DMS53 treated with DMSO at 0.1 percent for 48 hours (cell line): Measurements from ENCODE around the gene TREM1.
"Not testable (repeated sequence)": the region's sequence is repeated elsewhere in the genome, so short reads cannot be mapped to it uniquely, and the experiment has no call there.

Experiments used
- DNase-seq: peaks from one replicate; lab custom pipeline; 2025; ENCODE audit not compliant: unreplicated experiment; lab: John Stamatoyannopoulos, UW

Gene TREM1

DNA sequence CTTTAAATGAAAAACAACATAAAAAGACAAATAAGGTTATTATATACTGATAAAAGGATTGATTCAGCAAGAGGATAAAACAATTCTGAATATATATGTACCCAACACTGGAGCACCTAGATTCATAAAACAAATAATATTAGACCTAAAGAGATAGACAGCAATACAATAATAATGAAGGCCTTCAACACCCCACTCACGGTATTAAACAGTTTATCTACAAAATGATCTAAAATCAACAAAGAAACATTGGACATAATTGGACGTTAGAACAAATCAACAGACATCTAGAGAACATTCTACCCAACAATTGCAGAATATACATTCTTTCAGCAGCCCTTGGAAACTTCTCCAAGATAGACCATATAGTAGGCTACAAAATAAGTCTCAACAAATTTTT, 24.1 kb downstream of the TREM1 start:
- no peak for DNase-seq

DNA sequence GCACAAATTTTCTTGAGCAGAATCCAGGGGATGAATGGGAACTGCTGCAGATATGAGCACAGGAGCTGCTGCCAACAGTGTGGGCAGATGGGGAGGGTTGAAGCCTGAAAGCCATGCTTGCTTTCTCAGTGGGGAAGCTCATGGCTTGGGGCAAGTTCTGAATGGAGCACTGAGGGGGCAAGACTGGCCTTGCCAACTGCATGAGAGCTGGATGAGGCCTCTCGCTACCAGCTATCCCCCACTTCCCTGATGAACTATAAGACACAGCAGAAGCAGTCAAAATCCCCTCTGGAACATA, 28.3 kb downstream of the TREM1 start:
- DNase-seq, result no peak

GRCh38 chr6:41257369-41258195, 28.9 kb downstream of the TREM1 start:
- peak; percentile 64 for DNase-seq

DNA sequence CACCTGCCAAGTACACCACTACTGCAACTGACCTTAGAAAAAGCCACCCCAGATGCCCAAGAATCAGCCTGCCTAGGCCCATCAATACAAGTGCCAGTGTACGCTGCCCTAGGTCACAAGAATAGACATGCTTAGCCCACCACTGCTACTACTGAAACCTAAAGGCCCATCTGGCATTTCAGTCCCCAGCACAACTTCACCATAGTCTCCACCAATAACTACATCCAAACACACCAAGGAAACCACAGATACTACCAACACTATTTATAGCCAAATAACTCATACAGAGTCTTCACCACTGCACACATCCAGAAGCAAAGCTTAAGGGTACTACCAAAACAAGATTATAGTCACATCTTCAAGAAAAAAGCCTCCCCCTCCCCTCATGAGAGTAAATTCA, 30.1 kb downstream of the TREM1 start:
- no peak for DNase-seq

DNA sequence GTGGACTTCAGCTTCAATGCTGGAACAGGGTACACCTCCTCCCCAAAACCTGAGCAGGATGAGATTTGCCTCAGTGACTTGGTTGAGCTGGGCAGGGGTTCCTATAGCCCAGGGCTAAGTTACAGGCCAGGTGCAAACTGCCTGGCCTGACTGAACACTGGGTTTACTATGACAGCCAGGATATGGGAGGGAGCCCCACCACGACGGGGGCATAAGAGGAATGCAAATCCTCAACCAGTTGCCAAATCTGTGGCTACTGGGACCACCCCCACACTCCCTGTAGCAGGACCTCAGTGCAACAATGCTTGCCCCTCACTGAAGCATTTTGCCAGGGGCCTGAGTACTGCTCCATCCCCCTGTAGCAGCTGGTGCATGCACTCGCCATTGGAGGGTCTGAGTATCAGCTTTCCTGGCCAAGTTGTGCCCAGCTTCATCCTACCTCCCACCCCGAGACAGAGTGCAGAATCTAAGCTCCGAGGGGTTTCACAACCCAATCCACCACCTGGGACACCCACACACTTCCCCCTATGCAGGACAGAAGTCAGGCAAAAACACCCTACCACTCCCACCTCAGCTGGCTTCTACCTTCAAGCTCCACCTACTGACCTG, 30.7 kb downstream of the TREM1 start:
- DNase-seq, result no peak

GRCh38 chr6:41255110-41255509, 31.4 kb downstream of the TREM1 start:
- no peak for DNase-seq

DNA sequence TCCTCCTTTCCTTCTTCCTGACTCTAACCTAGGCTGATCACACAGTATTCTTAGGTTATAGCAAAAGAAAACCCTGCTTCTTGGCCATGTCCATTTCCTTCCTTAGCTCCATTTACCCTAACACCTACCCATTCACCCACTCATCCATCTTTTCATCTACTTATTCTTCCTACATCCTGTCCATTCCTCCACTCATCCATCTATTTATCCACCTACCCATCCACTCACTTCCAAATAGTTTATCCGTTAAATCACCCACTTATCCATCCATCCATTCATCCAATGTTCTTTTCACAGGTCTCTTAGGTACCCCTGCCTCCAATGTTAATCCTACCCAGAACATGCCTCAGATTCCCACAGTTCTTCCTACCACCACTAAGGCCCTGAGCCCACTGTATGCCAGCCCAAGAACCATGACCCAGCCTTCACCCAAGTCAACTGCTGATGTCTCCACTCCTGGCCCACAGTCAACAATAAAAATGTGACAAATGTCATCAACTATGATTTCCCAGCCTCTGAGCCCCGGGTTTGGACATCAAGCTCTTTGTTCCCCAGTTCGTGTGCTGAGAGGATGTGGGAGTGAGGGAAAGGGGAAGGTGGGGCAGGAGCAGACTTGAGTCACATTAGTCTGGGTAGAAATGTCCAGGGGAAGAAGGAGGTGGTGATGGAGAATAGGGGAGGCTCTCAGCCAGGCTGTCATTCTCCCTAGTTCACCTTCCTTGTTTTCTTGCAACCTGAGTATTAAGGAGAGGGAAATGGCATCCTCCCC, 33.9 kb downstream of the TREM1 start:
- no peak for DNase-seq

DNA sequence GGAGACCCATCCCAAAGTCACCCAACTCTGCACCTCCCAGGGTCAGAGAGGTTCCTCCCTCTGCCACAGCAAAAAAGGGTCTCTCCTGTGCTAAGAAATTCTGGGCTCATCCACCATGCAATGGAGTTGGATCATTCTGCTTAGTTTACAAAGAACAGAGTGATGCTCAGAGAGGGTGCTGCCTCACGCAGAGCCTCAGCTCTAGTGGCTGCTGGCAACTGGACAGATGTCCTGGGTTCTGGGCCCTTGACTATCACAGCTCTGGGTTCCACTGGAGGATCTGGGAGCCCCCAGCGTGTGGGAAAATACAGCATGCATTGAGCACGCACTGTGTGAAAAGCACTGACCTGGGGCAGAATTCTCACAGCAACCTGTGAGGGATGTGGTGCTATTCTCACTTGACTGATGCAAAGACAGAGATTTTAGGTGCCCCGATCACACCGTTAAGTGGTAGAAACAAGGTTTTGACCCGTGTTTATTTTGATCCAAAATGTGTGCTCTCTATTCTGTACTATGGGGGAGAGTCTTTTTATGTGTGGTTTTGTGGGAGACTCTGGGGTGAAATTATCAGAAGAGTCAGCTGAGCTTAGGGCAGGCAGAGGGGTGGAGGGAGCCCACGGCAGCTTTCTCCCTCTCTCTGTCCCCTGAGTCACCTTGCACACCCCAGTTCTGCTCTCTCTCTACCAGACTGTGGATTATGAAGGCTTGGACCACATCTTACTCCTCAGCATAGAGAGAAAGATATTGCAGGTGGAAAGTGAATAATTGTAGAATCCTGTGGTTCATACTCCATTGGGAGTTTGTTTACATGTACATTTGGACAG, 38.4 kb downstream of the TREM1 start:
- no peak for DNase-seq

- DNase-seq, result no peak
Measured at GRCh38 chr6:41247288-41247865, 39.1 kb downstream of the TREM1 start.

DNA sequence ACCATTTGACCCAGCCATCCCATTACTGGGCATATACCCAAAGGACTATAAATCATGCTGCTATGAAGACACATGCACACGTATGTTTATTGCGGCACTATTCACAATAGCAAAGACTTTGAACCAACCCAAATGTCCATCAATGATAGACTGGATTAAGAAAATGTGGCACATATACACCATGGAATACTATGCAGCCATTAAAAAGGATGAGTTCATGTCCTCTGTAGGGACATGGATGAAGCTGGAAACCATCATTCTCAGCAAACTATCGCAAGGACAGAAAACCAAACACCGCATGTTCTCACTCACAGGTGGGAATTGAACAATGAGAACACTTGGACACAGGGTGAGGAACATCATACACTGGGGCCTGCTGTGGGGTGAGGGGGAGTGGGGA, 40.0 kb downstream of the TREM1 start:
- DNase-seq, result not testable (repeated sequence)

DNA sequence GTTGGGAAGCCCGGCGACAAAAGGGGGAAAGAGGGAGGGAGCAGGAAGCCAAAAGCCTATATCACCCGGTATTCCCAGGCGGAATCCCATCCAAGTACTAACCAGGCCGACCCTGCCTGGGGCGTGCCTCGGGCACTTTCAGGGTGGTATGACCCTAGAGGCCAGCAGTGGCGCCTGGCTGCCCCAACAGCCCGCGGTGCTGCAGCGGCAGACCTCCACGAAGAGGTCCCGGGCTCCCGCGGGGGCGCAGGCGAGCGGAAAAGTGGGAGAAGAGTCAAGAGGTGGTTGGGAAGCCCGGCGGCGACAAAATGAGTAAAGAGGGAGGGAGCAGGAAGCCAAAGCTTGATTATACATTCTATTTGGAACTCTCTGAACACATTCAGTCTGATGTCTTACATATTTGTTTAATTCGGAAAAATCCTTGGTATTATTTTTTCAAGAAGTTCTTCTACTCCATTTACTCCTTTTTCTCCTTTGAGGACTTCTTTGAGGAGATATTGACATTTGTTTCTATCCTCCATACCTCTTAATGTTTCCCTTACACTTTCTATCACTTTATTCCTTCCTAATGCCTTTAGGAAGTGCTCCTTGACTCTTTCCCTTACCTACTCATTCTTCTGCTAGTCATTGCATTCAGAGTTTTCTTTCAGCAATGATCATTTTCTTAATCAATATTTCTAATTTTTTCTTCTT, 46.9 kb downstream of the TREM1 start:
- no peak for DNase-seq

GRCh38 chr6:41237128-41237527, 49.4 kb downstream of the TREM1 start:
- no peak for DNase-seq

DNA sequence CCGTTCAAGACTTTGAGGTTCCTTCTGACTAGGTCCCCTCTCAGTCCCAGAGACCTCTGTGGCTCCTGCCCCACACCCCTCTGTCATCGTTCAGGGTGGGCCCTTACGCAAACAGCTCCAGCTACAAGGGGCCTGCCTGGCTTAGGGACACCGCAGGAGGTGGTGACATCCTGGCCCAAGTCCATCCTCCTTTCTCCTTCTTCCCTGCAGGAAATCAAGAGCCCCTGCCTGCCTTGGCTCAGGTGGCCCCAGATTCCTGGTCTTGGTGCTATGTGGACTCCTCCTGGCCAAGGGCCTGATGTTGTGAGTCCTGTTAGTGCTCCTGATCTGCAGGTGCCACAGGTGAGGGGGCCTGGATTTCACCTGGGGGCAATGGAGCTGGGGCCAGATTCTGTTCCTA, 50.2 kb downstream of the TREM1 start:
- DNase-seq, result no peak

GRCh38 chr6:41232667-41233066, 53.8 kb downstream of the TREM1 start:
- no peak for DNase-seq

- no peak for DNase-seq
Measured at GRCh38 chr6:41231246-41231645, 55.2 kb downstream of the TREM1 start.

DNA sequence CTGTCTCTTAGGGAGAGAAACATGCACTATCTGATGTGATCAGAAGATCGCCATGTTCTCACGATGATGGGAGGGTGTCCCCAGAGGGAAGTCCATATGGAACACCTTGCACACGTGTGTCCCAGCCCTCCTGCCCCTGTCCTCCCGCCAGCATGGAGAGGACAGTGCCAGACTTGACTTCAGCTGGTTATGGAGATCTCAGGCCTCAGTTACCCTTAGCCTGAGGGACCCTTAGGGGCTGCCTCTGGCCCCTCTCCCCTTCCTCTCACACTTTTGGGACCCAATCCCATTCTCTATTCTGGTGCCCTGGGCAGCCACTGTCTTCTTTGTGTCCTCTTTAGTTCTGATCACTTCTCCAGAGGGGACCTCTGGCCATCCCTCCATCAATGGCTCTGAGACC, 56.8 kb downstream of the TREM1 start:
- DNase-seq, result no peak

DNA sequence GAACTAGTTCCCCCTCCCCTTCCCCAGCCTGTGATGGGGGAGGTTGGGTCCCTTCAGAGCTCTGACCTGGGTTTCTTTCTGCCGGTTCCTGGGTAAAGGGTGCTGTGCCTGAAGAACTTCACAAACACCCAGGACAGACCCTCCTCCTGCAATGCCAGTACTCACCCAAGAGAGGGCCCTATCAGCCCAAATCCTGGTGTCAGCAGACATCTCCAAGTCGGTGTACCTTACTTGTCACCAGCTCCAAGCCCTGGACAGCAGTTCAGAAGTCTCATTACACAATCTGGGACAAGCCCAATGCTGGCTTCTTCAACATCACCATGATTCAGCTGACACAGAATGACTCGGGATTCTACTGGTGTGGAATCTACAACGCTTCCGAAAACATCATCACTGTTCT, 57.9 kb downstream of the TREM1 start:
- no peak for DNase-seq

- no peak for DNase-seq
Measured at GRCh38 chr6:41228096-41228495, 58.4 kb downstream of the TREM1 start, which contains the start of gene TREML4. TREML4 (plus strand) TSS chr6:41228349; CDS start chr6:41228428, 79 bp downstream.

GRCh38 chr6:41226752-41227151, 59.7 kb downstream of the TREM1 start:
- peak; percentile 28 for DNase-seq

DNA sequence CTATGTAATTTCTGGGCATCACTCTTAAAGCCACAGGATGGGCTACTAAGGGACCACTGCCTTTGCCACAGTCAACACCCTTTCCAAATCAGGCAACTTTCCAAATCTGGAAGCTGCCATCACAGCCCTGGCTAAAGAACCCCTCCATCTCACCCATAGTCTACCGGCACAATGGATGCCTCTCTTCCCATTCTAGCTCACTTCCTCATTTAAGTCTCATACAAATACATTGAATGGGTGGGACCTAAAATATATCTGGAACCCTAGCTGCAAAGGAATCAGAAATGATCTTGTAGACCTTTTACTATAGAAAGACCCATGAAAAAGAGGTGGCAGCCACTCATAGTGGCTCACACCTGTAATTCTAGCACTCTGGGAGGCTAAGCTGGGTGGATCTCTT, 61.7 kb downstream of the TREM1 start:
- DNase-seq, result no peak
